Right lobe of liver (tissue), 6 donors: ENCODE data around the gene EME2. TPM values are rescaled to one million over a fixed set of nuclear protein-coding genes. Genes with fewer than 3 reads are reported as not detected.

Experiments
- ATAC-seq, 4 donors: fragments of 200-7000 bp; cut with Tn5 transposase; one replicate each; pipeline ENCODE4 v1.9.1; 2020; ENCODE audit warnings: mild to moderate bottlenecking in 4 of 4, moderate library complexity in 4 of 4
- DNase-seq, 3 donors: peaks; one replicate each; pipeline ENCODE4 v3.0.0-alpha.2; 2020
- H3K27ac ChIP-seq, 3 donors: fragments of 200-600 bp; one replicate each; pipeline ENCODE4 v1.8.0; 2022
- H3K27me3 ChIP-seq, 2 donors: fragments of 200-600 bp; one replicate each; pipeline ENCODE4 v1.8.0; 2022
- H3K36me3 ChIP-seq, 4 donors: fragments of 200-600 bp; sonication (generic) in 1 of 4; one replicate each; pipeline versions ENCODE4 v1.5.1 to v1.8.0; 2017 to 2022; ENCODE audit warnings: control low read depth in 1 of 4
- H3K4me1 ChIP-seq, 4 donors: fragments of 200-600 bp; sonication (generic) in 1 of 4; one replicate each; pipeline versions ENCODE4 v1.5.1 to v1.8.0; 2017 to 2022; ENCODE audit warnings: control low read depth in 1 of 4
- H3K4me3 ChIP-seq, 3 donors: fragments of 200-600 bp; one replicate each; pipeline ENCODE4 v1.8.0; 2022
- H3K9me3 ChIP-seq, 4 donors: fragments of 200-600 bp; sonication (generic) in 1 of 4; one replicate each; pipeline versions ENCODE4 v1.5.1 to v1.8.0; 2017 to 2022; ENCODE audit warnings: control low read depth in 1 of 4
- POLR2A ChIP-seq: fragments of 450-650 bp; IDR thresholded peaks from one replicate; pipeline ENCODE4 v1.6.1; 2017; ENCODE audit warnings: antibody characterized with exemption, mild to moderate bottlenecking
- WGBS: methylation state at CpG from one replicate; pipeline ENCODE4 v1.1.6; 2018; ENCODE audit warnings: low coverage, low lambda C conversion rate; ENCODE audit not compliant: insufficient coverage; ENCODE audit errors: missing lambda C conversion rate; 5-methylcytosine and 5-hydroxymethylcytosine counted together
- intact Hi-C, 2 donors: fragments of 100-400 bp; cut with DNase I; formaldehyde crosslinking; loops; one replicate each; pipeline versions ENCODE4 v1.11.2 to v1.14.1; 2022
- total RNA-seq, 6 experiments: library from RNA; depleted of rRNA in 2 of 6; stranded (reverse); fragments of >200 nt in 2 of 6; fragmentation: NEBNext Ultra II Directional in 3 of 6; extraction: Animal tissue kit (Norgen Biotek cat#: 25700) in 3 of 6; gene quantifications; one replicate each; pipeline versions ENCODE4 v1.1.0 to v1.2.4, GENCODE V29; 2016 to 2023
- TF ChIP-seq, protein P1 (sequence below), 4 donors: fragments of 200-600 bp in 3 of 4; fragments of 450-650 bp in 1 of 4; IDR thresholded peaks; one replicate each; pipeline versions ENCODE4 v1.5.1 to v1.8.0; 2016 to 2022; ENCODE audit warnings: antibody characterized with exemption in 4 of 4, mild to moderate bottlenecking in 2 of 4
- donor health status: DM: no; HTN: yes; CAD: no.
- donor health status: DM: no; HTN: no; CAD: no.
- donor health status: DM: no; HTN: no; CAD: no.
- donor health status: DM: no; HTN: yes; CAD: no.
- donor health status: DM: no; HTN: yes; CAD: no.

Gene EME2
- total RNA-seq, 6 experiments from 2014 or later, result 3.8 to 11.1 (median 5.0) TPM

DNA sequence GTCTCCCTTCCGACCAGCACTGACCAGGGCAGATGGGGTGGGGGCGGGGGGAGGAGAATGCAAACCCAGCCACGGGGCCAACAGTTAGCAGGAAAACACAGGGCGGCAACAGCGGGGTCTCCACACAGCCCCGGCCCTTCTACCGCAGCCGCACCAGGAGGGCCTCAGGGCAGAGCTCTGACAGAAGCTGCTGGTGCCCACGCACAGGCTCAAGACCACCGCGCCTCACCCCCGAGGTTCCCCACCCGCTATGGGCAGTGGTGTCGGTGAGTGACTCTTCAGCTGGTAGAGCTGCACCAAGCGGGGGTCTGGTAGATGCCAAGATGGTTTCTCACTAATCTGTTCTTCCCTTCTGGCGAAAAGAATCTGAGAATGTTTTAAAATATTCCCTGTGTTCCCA is 37.9 kb downstream of the EME2 start:
- ATAC-seq, result no peak
- 93% methylated on average over 8 of the region's 16 CpGs for WGBS
- peaks cover 0 to 5% (median 0%) of the 10 kb centered on the region in 4 donors for H3K4me1 ChIP-seq
- no peak overlapping the region for H3K4me3 ChIP-seq
- no peaks in the 10 kb centered on the region for H3K27me3 ChIP-seq
- TF ChIP-seq POLR2A, result no peak
- TF ChIP-seq, protein P1, sequence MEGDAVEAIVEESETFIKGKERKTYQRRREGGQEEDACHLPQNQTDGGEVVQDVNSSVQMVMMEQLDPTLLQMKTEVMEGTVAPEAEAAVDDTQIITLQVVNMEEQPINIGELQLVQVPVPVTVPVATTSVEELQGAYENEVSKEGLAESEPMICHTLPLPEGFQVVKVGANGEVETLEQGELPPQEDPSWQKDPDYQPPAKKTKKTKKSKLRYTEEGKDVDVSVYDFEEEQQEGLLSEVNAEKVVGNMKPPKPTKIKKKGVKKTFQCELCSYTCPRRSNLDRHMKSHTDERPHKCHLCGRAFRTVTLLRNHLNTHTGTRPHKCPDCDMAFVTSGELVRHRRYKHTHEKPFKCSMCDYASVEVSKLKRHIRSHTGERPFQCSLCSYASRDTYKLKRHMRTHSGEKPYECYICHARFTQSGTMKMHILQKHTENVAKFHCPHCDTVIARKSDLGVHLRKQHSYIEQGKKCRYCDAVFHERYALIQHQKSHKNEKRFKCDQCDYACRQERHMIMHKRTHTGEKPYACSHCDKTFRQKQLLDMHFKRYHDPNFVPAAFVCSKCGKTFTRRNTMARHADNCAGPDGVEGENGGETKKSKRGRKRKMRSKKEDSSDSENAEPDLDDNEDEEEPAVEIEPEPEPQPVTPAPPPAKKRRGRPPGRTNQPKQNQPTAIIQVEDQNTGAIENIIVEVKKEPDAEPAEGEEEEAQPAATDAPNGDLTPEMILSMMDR (IDR thresholded peaks at IDR 0.05), result no peak
- no peaks in the 10 kb centered on the region for H3K9me3 ChIP-seq
- peaks cover 0 to 50% (median 29%) of the 10 kb centered on the region in 4 donors for H3K36me3 ChIP-seq
- no peak overlapping the region for H3K27ac ChIP-seq
- intact Hi-C loops, result no loop called here
- DNase-seq, result no peak

DNA sequence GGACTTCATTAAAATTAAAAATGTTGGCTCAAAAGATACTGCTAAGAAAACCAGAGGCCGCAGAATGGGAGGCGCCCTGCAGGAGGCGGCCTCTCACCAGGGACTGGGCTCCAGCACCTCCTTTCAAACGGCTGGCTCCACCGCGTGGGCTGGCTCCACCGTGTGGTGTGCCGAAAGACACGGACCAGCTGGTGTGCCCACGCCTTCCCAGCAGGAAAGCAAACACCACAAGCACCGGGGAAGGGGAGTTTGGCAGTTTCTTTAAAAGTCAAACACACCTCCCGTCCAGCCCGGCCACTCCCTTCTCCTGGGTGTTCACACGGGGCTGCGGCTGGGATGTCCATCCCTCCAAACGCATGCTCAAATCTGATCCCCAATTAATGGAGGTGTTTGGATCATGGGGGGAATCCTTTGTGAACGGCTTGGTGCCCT is 40.1 kb downstream of the EME2 start:
- 3% methylated on average over 14 of the region's 17 CpGs for WGBS
- intact Hi-C loops, result no loop called here
- ATAC-seq, result peak; percentile 93 to 97 (median 96)
- Histone ChIP-seq H3K4me3 (no peak overlapping the region), H3K27ac (no peak overlapping the region), H3K36me3 (peaks cover 0 to 56% (median 35%) of the 10 kb centered on the region in 4 donors), H3K4me1 (peaks cover 0 to 13% (median 5%) of the 10 kb centered on the region in 4 donors), H3K9me3 (no peaks in the 10 kb centered on the region), H3K27me3 (no peaks in the 10 kb centered on the region)
- TF ChIP-seq, protein P1 (IDR thresholded peaks at IDR 0.05), result peak; percentile 69 to 90 (median 79)
- no peak for TF ChIP-seq POLR2A
- DNase-seq, result peak; percentile 91 to 92 (median 91)

DNA sequence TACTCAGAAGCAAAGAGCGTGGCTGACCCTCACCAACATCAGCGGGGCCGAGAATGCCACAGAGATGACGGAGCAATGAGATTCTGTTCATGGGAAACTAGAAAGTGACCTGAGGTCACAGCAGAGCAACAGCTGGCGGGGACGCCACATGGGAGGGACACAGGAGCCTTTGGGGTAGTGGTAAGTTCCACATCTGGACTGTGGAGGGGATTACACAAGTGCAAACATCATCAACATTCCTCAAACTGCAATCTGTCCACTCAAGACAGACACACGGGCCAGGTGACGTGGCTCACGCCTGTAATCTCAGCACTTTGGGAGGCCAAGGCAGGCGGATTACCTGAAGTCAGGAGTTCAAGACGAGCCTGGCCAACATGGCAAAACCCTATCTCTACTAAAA is 42.9 kb downstream of the EME2 start:
- WGBS, result 74% methylated on average over 5 of the region's 11 CpGs
- Histone ChIP-seq H3K27me3 (no peaks in the 10 kb centered on the region), H3K9me3 (no peaks in the 10 kb centered on the region), H3K27ac (no peak overlapping the region), H3K4me3 (no peak overlapping the region), H3K4me1 (peaks cover 0 to 22% (median 5%) of the 10 kb centered on the region in 4 donors), H3K36me3 (peaks cover 0 to 48% (median 26%) of the 10 kb centered on the region in 4 donors)
- DNase-seq, result peak in 1 of 3 donors; percentile 3
- intact Hi-C loops, result no loop called here
- no peak for TF ChIP-seq POLR2A
- TF ChIP-seq, protein P1 (IDR thresholded peaks at IDR 0.05), result no peak
- no peak for ATAC-seq

DNA sequence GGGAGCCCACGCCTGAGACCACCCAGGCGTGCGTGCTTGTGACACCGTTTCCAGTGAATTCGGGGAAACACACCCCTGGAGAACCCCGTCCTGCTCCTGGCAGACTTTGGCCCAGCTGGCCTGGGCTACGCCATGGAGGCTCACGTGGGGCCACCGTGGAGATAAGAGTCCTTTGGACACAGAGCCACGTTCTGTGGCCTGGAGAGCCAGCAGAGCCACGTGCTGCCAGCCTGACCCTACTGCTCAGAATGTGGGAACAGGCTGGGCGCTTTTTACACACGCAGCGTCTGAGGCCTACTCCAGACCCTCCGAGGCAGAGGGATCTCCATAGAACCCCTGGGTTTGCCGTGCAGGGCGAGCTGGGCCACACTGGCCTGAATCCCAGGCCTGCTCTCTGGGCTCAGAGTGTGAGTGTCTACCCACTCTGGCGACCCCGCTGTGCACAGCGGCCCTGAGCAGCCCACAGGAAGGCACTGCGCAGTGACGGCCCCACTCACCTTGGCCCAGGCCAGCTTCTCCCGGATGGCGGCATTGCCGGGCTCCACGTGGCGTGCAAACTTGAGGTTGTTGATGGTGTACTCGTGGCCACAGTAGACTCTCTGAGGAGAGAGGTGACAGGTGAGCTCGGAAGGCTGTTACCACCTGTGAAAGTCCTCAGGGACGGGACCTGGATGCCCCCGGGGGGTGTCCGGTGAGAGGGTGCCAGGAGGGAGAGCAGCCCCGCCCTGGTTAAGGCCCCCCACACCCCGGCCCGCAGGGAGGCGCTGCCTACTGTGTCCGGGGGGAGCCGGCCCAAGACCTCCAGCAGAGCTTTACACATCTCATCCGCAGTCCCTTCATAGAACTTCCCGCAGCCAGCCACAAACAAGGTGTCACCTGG is 44.0 kb downstream of the EME2 start:
- Histone ChIP-seq H3K27ac (peak overlapping the region in 2 of 3 donors; percentile 44 to 49), H3K36me3 (peaks cover 0 to 56% (median 32%) of the 10 kb centered on the region in 4 donors), H3K9me3 (no peaks in the 10 kb centered on the region), H3K27me3 (no peaks in the 10 kb centered on the region), H3K4me1 (peaks cover 0 to 22% (median 5%) of the 10 kb centered on the region in 4 donors), H3K4me3 (no peak overlapping the region)
- TF ChIP-seq, protein P1 (IDR thresholded peaks at IDR 0.05), result no peak
- no peak for TF ChIP-seq POLR2A
- 87% methylated on average over 10 of the region's 40 CpGs for WGBS
- intact Hi-C loops, result no loop called here
- peak; percentile 58 to 85 (median 84) for DNase-seq
- peak; percentile 17 to 62 (median 51) for ATAC-seq
